ENCODE measurements around the gene ZNF619. TPM values are rescaled to one million over a fixed set of nuclear protein-coding genes. Genes with fewer than 3 reads are reported as not detected.

ZNF619 gene

Small RNA genes lying within 50 kb of the gene (small RNA-seq; reads per million reads assigned to genes)
- gene RNU5B-2P (ENCODE audit: low read depth), result not detected

All from mesenchymal stem cell (in vitro differentiated cells and primary cell).